HG03108 (cell line): ENCODE data around the gene ZNF804A.

Experiments
- ATAC-seq: cut with Tn5 transposase; IDR thresholded peaks from one replicate; pipeline ENCODE4 v1.9.1; 2021; ENCODE audit warnings: moderate library complexity; ENCODE audit not compliant: unreplicated experiment

ZNF804A gene

GRCh38 chr2:184927040-184927439, 328.7 kb downstream of the ZNF804A start:
- ATAC-seq, result no peak

- ATAC-seq, result no peak
Measured at GRCh38 chr2:184936761-184937160, 338.4 kb downstream of the ZNF804A start.

GRCh38 chr2:184938221-184938985, 340.1 kb downstream of the ZNF804A start:
- ATAC-seq, result no peak

GRCh38 chr2:184945326-184945725, 347.0 kb downstream of the ZNF804A start:
- ATAC-seq, result no peak

GRCh38 chr2:184945824-184946223, 347.5 kb downstream of the ZNF804A start:
- no peak for ATAC-seq

- ATAC-seq, result no peak
Measured at GRCh38 chr2:184956856-184957255, 358.5 kb downstream of the ZNF804A start.

- no peak for ATAC-seq
Measured at GRCh38 chr2:184971546-184972068, 373.3 kb downstream of the ZNF804A start.
